T-helper 17 cell (primary cell): ENCODE data around the gene CCDC102A. TPM values are rescaled to one million over a fixed set of nuclear protein-coding genes. Genes with fewer than 3 reads are reported as not detected.

Experiments used
- ATAC-seq: fragments of 150-1000 bp; cut with Tn5 transposase; 2 replicates; pipeline ENCODE4 v1.10.0; 2021; ENCODE audit warnings: mild to moderate bottlenecking, moderate library complexity
- DNase-seq, 3 donors: peaks; one replicate each; pipeline versions ENCODE4 v3.0.0 to v3.0.0-alpha.2; 2020 to 2021
- H3K9me3 ChIP-seq: one replicate; pipeline ENCODE4 v1.7.0; 2013; ENCODE audit warnings: low read length, mild to moderate bottlenecking; ENCODE audit not compliant: control insufficient read depth, poor library complexity, severe bottlenecking
- H3K27ac Mint-ChIP-seq: one replicate; pipeline ENCODE4 v1.8.0; 2022; ENCODE audit warnings: mild to moderate bottlenecking, moderate library complexity, mixed read lengths
- H3K27me3 Mint-ChIP-seq: one replicate; pipeline ENCODE4 v1.8.0; 2022; ENCODE audit warnings: mixed read lengths
- H3K36me3 Mint-ChIP-seq: one replicate; pipeline ENCODE4 v1.8.0; 2022; ENCODE audit warnings: low read depth, mixed read lengths
- H3K4me1 Mint-ChIP-seq: one replicate; pipeline ENCODE4 v1.8.0; 2022; ENCODE audit warnings: mild to moderate bottlenecking, mixed read lengths
- H3K4me3 Mint-ChIP-seq: one replicate; pipeline ENCODE4 v1.8.0; 2022; ENCODE audit warnings: mild to moderate bottlenecking, moderate library complexity, mixed read lengths
- total RNA-seq, 4 donors: library from RNA in 2 of 4; stranded (reverse) in 2 of 4; gene quantifications; one replicate each; pipeline ENCODE4 v1.2.3 and lab custom pipeline; 2022 to 2026

CCDC102A gene
- total RNA-seq, 2 donors from 2014 or later = 3.1 to 4.9 TPM

DNA sequence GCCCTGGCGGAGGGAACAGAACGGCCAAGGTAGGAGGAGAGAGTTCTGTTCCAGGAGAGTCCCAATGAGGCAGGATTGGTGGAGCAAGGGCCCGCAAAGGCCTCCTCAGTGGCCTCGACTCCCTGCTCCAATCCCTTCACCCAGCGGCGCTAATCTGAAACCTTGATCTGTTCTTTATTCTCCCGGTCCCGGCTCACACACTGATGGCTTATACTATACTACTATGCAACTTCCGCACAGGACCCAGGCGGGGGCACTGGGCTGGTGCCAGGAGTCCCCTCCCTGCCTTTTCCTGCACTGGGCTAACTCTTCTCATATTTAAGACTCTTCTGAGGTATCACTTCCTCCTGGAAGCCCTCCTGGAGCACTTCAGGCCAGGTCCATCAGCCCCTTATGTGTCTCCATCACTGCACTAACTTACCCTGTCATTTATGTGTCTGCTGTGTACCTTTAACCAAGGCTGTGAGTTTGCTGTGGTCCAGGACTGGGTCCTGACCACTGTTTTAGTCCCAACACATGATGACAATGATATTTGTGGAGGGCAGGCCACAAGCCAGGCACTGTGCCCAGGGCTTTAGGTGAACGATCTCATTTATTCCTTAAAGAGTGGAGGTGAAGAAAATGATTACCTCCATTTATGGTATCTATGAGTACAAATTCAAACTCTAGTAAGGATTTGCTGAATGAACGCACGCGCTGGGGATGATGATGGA, 6.8 kb downstream of the CCDC102A start:
- H3K36me3 Mint-ChIP-seq = no peaks in the 10 kb centered on the region
- H3K27me3 Mint-ChIP-seq = no peaks in the 10 kb centered on the region
- DNase-seq (no peak), ATAC-seq (no peak)
- no peaks in the 10 kb centered on the region for H3K9me3 ChIP-seq
- H3K4me3 Mint-ChIP-seq = peak overlapping the region; percentile 90
- peak overlapping the region; percentile 99 for H3K27ac Mint-ChIP-seq
- H3K4me1 Mint-ChIP-seq = peaks cover 50% of the 10 kb centered on the region

DNA sequence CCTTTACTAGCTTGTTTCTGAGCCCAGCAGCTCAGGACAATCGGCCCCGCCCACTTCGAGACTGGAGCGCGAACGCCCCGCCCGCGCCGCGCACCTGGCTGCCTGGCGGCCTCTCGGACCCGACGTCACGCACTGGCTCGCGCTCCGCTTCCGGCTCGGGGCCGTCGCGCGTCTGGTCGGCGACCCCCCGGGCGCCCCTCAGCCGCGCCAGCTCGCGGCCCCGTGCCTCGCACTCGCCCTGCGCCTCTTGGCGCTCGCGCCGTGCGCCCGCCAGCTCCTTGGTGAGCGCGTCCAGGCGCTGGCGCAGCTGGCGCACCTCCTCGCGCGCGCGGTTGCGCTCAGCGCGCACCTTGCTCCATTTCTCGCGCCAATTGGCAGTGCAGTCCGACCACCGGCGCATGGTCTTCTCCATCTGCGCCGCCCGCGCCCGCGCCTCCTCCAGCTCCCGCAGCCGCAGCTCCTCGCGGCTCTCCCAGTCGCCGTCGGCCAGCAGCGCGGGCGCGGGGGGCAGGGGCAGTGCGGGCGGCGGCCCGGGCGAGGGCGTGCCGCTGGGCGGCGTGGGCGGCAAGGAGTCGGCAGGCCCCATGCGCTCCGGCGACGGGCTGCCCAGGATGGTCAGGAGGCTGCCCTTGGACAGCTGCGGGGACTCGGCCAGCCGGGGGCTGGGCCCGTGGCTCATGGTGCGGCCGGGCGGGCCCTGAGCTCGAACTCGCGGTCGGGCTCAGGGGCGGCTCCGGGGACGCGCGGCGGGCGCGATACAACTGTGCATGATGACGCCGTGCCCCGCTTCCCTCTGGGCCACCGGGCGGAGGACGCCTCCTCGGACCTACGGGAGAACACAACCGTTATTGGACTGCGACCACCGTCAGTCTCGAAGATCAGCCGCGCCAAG, 7.6 kb downstream of the CCDC102A start:
- ATAC-seq (no peak), DNase-seq (no peak)
- peaks cover 42% of the 10 kb centered on the region for H3K4me1 Mint-ChIP-seq
- H3K9me3 ChIP-seq = no peaks in the 10 kb centered on the region
- H3K27ac Mint-ChIP-seq = peak overlapping the region; percentile 99
- no peaks in the 10 kb centered on the region for H3K36me3 Mint-ChIP-seq
- H3K4me3 Mint-ChIP-seq = no peak overlapping the region
- H3K27me3 Mint-ChIP-seq = no peaks in the 10 kb centered on the region

DNA sequence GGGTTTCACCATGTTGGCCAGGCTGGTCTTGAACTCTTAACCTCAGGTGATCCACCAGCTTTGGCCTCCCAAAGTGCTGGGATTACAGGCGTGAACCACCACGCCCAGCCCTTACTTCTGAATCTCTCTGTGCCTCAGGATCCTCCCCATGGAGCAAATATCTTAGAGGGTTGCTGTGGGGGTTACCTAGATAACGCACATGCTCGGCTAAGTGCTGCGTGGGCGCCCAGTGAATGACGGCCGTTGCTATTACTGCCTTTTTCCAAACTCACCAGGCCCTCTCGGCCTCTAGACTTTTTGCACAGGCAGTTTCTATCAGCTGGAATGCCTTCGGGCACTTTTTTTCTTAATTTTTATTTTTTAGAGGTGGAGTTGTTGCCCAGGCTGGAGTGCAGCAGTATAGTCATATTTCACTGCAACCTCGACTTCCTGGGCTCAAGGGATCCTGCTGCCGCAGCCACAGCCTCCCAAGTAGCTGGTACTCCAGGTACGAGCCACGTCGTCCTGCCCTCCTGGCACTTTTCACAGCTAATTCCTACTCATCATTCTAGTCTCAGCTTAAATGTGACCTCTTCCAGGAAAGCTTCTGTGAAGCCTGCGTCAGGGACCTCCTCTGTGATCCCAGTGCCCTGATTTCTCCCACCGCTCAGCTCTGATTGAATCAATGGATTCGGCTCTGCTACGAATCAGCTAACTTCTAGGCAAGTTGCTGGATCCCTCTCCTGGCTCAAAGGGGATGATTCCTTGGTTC, 8.6 kb downstream of the CCDC102A start:
- DNase-seq (no peak), ATAC-seq (no peak)
- H3K4me3 Mint-ChIP-seq = no peak overlapping the region
- peaks cover 32% of the 10 kb centered on the region for H3K4me1 Mint-ChIP-seq
- H3K36me3 Mint-ChIP-seq = no peaks in the 10 kb centered on the region
- H3K27ac Mint-ChIP-seq = no peak overlapping the region
- no peaks in the 10 kb centered on the region for H3K9me3 ChIP-seq
- H3K27me3 Mint-ChIP-seq = no peaks in the 10 kb centered on the region

DNA sequence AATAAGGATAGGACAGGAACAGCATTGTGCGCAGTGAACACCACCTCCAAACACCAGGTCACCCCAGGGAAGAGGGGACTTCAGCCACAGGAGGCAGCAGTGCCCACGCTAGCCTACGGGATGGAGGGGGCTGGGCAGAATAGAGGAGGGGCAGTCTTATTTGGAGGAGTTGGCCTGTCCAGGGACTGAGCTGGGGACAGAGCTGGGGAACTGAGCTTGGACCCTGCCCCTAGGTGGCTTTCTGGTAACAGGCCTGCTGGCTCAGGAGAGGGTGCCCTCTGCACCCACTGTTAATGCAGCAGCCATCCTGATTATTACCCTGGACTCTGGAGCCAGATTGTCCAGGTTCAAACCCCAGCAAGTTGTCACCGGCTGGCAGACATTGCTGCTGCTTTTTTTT, 9.3 kb downstream of the CCDC102A start:
- DNase-seq (no peak), ATAC-seq (no peak)
- no peaks in the 10 kb centered on the region for H3K27me3 Mint-ChIP-seq
- no peaks in the 10 kb centered on the region for H3K36me3 Mint-ChIP-seq
- H3K4me1 Mint-ChIP-seq = peaks cover 27% of the 10 kb centered on the region
- no peaks in the 10 kb centered on the region for H3K9me3 ChIP-seq
- H3K4me3 Mint-ChIP-seq = no peak overlapping the region
- no peak overlapping the region for H3K27ac Mint-ChIP-seq

DNA sequence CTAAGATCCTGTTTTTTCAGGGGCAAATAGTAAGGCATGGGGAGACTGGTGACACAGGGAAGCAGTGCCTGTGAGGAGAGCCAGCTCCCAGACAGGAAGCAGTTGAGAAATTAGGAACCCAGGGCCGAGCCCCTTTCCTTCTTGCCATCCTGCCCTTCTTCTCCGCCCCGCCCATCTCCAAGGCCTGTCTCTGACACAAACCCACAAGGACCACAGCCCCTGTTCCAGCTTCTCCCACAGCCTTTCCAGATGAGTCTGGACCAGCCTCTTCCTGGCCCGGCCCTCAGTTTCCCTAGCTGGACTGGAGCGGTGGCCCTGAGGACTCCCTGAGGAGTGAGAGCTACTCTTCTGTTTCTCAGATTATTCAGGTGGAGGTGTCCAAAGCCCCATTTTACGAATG, 9.9 kb downstream of the CCDC102A start:
- H3K9me3 ChIP-seq = no peaks in the 10 kb centered on the region
- H3K4me1 Mint-ChIP-seq = peaks cover 21% of the 10 kb centered on the region
- no peak overlapping the region for H3K4me3 Mint-ChIP-seq
- ATAC-seq (no peak), DNase-seq (no peak)
- no peaks in the 10 kb centered on the region for H3K36me3 Mint-ChIP-seq
- H3K27ac Mint-ChIP-seq = no peak overlapping the region
- no peaks in the 10 kb centered on the region for H3K27me3 Mint-ChIP-seq

DNA sequence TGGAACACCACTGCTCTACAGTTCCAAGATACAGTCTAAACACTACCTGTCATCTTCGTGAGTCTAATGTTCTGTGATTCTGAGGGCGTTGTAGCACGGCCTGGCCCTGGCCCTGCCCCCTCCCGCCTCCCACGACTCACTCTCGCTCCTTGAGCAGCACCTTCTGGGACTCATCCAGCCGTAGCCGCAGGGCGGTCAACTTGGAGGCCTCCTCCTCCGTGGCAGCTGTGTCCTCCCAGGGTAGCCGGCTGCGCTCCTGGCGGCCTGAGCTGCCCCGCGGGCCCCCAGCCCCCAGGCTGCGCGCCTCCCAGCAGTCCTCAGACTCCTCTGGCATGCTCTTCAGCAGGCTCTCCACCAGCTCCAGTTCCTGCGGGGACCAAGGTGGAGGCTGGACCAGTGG, 10.6 kb downstream of the CCDC102A start:
- H3K27ac Mint-ChIP-seq = no peak overlapping the region
- ATAC-seq (no peak), DNase-seq (no peak)
- H3K27me3 Mint-ChIP-seq = no peaks in the 10 kb centered on the region
- no peaks in the 10 kb centered on the region for H3K9me3 ChIP-seq
- no peaks in the 10 kb centered on the region for H3K36me3 Mint-ChIP-seq
- H3K4me3 Mint-ChIP-seq = no peak overlapping the region
- H3K4me1 Mint-ChIP-seq = peaks cover 17% of the 10 kb centered on the region

DNA sequence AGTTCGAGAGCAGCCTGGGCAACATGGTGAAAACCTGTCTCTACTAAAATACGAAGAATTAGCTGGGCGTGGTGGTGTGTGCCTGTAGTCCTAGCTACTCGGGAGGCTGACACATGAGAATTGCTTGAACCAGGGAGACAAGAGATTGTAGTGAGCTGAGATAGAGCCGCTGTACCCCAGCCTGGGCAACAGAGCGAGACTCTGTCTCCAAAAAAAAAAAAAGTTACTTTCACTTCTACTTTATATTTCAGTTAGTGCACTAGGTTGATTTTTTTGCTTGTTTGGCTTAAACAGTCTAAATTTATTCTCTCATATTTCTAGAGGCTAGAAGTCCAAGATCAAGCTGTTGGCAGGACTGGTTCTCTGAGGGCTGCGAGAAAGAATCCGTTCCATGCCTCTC, 13.4 kb downstream of the CCDC102A start:
- ATAC-seq (no peak), DNase-seq (no peak)
- Mint-ChIP-seq H3K4me1 (peaks cover 11% of the 10 kb centered on the region), H3K27me3 (no peaks in the 10 kb centered on the region), H3K4me3 (no peak overlapping the region), H3K36me3 (no peaks in the 10 kb centered on the region), H3K27ac (peak overlapping the region; percentile 8)
- no peaks in the 10 kb centered on the region for H3K9me3 ChIP-seq

DNA sequence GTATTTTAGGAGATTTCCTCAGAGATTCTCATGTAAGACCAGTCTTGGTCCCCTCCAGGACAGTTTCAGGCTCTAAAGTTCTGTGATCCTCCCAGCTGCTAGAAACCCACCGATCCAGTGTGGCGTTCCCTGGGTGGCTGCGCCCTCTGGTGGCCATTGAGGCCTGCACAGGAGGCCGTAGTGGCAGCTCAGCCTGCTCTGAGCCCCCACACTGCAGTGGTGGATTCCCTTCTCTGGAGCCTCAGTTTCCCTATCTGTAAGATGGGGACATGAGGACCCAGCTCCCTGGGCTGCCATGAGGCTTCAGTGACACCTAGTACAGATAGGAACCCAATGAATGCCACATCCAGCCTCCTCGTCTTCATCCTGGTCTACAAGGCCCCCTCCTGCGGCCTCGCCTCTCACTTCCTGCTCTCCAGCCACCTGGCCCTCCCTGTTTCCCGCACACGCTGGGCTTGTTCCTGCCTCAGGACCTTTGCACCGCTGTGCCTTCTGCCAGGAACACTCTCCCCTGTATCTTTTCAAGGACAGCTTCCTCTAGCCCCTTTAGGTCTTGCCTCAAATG, 16.5 kb downstream of the CCDC102A start:
- H3K27ac Mint-ChIP-seq = peak overlapping the region; percentile 84
- DNase-seq = peak; percentile 65 to 77 (median 72)
- H3K4me3 Mint-ChIP-seq = no peak overlapping the region

DNA sequence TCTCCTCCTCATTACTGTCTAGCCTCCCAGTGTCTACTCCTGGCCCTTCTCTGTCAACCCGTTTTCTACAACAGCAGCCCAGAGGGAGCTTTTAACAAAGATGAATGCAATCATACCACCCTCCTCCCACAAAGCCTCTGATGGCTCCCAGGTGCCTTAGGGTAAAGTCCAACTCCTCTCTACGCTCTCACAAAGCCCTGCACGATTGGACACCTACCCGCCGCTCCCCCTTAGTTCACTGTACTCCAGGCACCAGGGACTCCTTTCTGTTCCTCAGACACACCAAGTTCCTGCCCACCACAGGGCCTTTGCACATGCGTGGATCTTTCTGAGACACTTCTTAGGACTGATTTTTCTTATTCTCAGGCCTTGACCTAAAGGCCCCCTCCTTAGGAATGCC, 17.4 kb downstream of the CCDC102A start:
- Mint-ChIP-seq H3K36me3 (peaks cover 4% of the 10 kb centered on the region), H3K4me1 (peaks cover 16% of the 10 kb centered on the region), H3K27ac (no peak overlapping the region), H3K4me3 (no peak overlapping the region), H3K27me3 (no peaks in the 10 kb centered on the region)
- no peaks in the 10 kb centered on the region for H3K9me3 ChIP-seq
- DNase-seq (no peak), ATAC-seq (no peak)

More for the DNA sequence above, 16.5 kb downstream of the CCDC102A start:
- H3K9me3 ChIP-seq = no peaks in the 10 kb centered on the region
- H3K4me1 Mint-ChIP-seq = peaks cover 16% of the 10 kb centered on the region
- peak; percentile 93 for ATAC-seq
- peaks cover 4% of the 10 kb centered on the region for H3K36me3 Mint-ChIP-seq
- H3K27me3 Mint-ChIP-seq = no peaks in the 10 kb centered on the region

DNA sequence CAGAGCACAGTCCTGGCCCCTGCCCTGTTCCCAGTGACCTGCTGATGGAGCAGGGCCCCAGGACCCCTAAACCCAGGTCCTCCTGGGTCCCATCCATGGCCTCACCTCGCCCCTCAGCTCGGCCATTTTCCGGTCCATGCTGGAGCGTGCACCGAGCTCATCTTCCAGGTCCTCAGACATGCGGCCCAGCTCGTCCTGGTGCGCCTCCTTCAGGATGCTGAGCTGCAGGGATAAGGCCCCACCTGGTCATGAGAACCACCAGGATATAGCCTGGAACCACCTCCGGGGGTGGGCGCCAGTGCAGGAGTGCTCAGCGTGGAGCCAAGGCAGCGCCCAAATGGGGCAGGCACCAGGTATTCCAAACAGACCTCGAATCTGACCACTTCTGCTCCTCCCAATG, 17.9 kb downstream of the CCDC102A start:
- no peaks in the 10 kb centered on the region for H3K9me3 ChIP-seq
- Mint-ChIP-seq H3K27me3 (no peaks in the 10 kb centered on the region), H3K4me1 (peaks cover 16% of the 10 kb centered on the region), H3K27ac (no peak overlapping the region), H3K36me3 (peaks cover 4% of the 10 kb centered on the region), H3K4me3 (no peak overlapping the region)
- ATAC-seq (no peak), DNase-seq (no peak)

DNA sequence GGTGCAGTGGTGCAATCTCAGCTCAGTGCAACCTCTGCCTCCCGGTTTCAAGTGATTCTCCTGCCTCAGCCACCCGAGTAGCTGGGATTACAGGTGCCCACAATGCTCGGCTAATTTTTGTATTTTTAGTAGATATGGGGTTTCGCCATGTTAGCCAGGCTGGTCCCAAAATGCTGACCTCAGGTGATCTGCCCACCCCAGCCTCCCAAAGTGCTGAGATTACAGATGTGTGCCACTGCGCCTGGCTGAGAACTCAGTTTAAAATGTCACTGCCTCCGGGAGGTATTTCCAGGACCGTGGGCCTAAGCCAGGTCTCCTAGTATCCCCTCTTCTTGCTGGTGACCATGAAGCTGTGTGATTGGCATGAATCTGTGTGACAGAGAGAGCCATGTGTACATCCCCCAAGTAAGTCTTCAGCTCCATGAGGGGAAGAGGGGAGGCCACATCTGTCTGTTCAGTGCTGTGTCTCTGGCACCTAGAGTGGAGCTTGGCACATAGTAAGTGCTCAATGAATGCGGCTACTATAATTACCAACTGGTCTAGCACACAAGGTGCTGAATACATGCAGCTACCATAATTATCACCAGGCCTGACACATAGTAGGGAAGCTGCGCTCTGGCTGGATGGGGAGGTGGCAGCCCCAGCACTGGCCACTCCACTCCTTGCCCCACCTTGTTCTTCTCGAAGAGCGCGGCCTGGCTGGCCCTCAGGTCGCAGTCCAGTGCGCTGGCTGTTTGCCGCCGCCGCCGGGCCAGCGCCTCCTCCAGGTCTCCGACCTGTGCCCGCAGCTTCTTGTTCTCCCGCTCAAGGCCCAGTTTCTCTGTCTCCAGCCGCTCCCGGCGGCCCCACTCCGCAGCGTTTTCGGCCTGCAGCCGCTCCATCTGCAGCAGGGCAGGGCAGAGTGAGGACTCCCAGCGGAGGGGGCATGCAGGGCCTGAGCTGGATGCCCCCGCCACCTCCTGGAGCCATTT, 18.7 kb downstream of the CCDC102A start:
- H3K9me3 ChIP-seq = no peaks in the 10 kb centered on the region
- Mint-ChIP-seq H3K36me3 (peaks cover 4% of the 10 kb centered on the region), H3K27ac (no peak overlapping the region), H3K4me1 (peaks cover 16% of the 10 kb centered on the region), H3K4me3 (no peak overlapping the region), H3K27me3 (no peaks in the 10 kb centered on the region)
- ATAC-seq = no peak
- no peak for DNase-seq

DNA sequence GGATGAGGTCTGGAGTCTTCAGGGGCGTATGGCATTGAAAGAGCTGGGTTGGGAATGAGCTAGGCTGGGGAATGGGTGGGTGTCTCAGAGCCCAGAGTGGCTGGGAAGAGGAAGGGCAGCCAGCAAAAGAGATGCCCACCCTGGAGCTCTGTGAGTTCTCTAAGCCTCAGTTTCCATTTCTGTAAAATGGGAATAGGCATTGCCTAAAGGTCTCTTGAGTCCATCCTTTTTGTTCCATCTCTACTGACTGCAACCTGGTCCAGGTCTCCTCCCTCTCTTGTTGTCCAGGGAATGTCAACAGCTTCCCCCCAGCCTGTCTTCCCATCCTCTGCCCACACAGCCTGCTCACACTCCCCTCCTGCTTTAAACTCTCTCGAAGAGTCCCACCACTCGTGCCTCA, 19.6 kb downstream of the CCDC102A start:
- H3K9me3 ChIP-seq = no peaks in the 10 kb centered on the region
- DNase-seq = no peak
- H3K4me3 Mint-ChIP-seq = no peak overlapping the region
- peaks cover 16% of the 10 kb centered on the region for H3K4me1 Mint-ChIP-seq
- H3K27ac Mint-ChIP-seq = no peak overlapping the region
- H3K27me3 Mint-ChIP-seq = no peaks in the 10 kb centered on the region
- H3K36me3 Mint-ChIP-seq = peaks cover 6% of the 10 kb centered on the region
- ATAC-seq = no peak
